ENCODE measurements around the gene MAPRE2.

- TF ChIP-seq POLR2A (IDR thresholded peaks at IDR 0.05) (no peak), CTCF (IDR thresholded peaks at IDR 0.05) (no peak)
Measured at GRCh38 chr18:35062408-35062807, 21.2 kb downstream of the MAPRE2 start.
